DOHH2 (cell line): ENCODE measurements around the gene IL33.

Experiments used
- EZH2phosphoT487 ChIP-seq: fragments of 200-600 bp; sonication (generic); IDR thresholded peaks from 2 replicates; pipeline ENCODE4 v1.6.1; 2017; ENCODE audit warnings: borderline replicate concordance, mild to moderate bottlenecking, antibody characterized with exemption, low read length, moderate library complexity, mixed read lengths
- TF ChIP-seq, protein P1 (sequence below): fragments of 200-600 bp; sonication (generic); IDR thresholded peaks from one replicate; pipeline ENCODE4 v1.5.1; 2014; ENCODE audit warnings: antibody characterized with exemption, mild to moderate bottlenecking, low read depth, low read length; ENCODE audit not compliant: poor library complexity, severe bottlenecking

- TF ChIP-seq, protein P1, sequence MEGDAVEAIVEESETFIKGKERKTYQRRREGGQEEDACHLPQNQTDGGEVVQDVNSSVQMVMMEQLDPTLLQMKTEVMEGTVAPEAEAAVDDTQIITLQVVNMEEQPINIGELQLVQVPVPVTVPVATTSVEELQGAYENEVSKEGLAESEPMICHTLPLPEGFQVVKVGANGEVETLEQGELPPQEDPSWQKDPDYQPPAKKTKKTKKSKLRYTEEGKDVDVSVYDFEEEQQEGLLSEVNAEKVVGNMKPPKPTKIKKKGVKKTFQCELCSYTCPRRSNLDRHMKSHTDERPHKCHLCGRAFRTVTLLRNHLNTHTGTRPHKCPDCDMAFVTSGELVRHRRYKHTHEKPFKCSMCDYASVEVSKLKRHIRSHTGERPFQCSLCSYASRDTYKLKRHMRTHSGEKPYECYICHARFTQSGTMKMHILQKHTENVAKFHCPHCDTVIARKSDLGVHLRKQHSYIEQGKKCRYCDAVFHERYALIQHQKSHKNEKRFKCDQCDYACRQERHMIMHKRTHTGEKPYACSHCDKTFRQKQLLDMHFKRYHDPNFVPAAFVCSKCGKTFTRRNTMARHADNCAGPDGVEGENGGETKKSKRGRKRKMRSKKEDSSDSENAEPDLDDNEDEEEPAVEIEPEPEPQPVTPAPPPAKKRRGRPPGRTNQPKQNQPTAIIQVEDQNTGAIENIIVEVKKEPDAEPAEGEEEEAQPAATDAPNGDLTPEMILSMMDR = no peak
- TF ChIP-seq EZH2phosphoT487 = no peak
These were observed 43.9 kb upstream of the IL33 start for GRCh38 chr9:6171667-6172066.
